Ovary (tissue), 9 donors: Measurements from ENCODE around the gene CLMN. TPM values are rescaled to one million over a fixed set of nuclear protein-coding genes. Genes with fewer than 3 reads are reported as not detected.

Source experiments
- DNase-seq, 5 donors: peaks; one replicate each; pipeline ENCODE4 v3.0.0-alpha.2; 2019 to 2020
- H3K27ac ChIP-seq, 2 donors: fragments of 200-600 bp; one replicate each; pipeline versions ENCODE4 v1.5.1 to v1.8.0; 2019 to 2022
- H3K27me3 ChIP-seq: fragments of 200-600 bp; one replicate; pipeline ENCODE4 v1.8.0; 2022
- H3K36me3 ChIP-seq: fragments of 200-600 bp; sonication (generic); one replicate; pipeline ENCODE4 v1.5.1; 2019
- H3K4me1 ChIP-seq: one replicate; pipeline ENCODE4 v1.8.1; 2013; ENCODE audit warnings: mild to moderate bottlenecking, moderate library complexity; ENCODE audit not compliant: insufficient read depth
- H3K4me3 ChIP-seq: fragments of 200-600 bp; sonication (generic); one replicate; pipeline ENCODE4 v1.5.1; 2017
- H3K9me3 ChIP-seq, 2 donors: fragments of 200-600 bp in 1 of 2; sonication (generic) in 1 of 2; one replicate each; pipeline versions ENCODE4 v1.5.1 to v1.8.1; 2013 to 2019; ENCODE audit warnings: mild to moderate bottlenecking in 1 of 2, moderate library complexity in 1 of 2
- EP300 ChIP-seq: sonication (generic); formaldehyde crosslinking; IDR thresholded peaks from one replicate; pipeline ENCODE4 v1.6.1; 2017; ENCODE audit warnings: antibody characterized with exemption
- POLR2A ChIP-seq: fragments of 450-650 bp; IDR thresholded peaks from one replicate; pipeline ENCODE4 v1.6.1; 2017; ENCODE audit warnings: antibody characterized with exemption, mild to moderate bottlenecking, moderate library complexity
- WGBS, 3 donors: extraction: QIAGEN DNeasy Blood & Tissue Kit in 1 of 3; methylation state at CpG; one replicate each; pipeline versions ENCODE4 v1.1.5 to v1.1.7; 2013 to 2017; 5-methylcytosine and 5-hydroxymethylcytosine counted together
- intact Hi-C, 4 donors: fragments of 100-400 bp; cut with DNase I; formaldehyde crosslinking; loops; one replicate each; pipeline versions ENCODE4 v1.11.0 to v1.15.1; 2022 to 2023
- polyA plus RNA-seq, 2 donors: library from polyadenylated mRNA; stranded (reverse); fragments of 200-250 nt in 1 of 2; fragments of 350-450 nt in 1 of 2; fragmentation: Illumina TruSeq in 1 of 2; extraction: RNeasy Lipid Tissue Mini Kit (QIAGEN cat#74804) in 1 of 2; gene quantifications; one replicate each; pipeline ENCODE4 v1.2.3, GENCODE V29; 2013 to 2014
- total RNA-seq, 7 donors: library from RNA; depleted of rRNA in 2 of 7; stranded (reverse); fragments of >200 nt in 2 of 7; fragmentation: NEBNext Ultra II Directional in 3 of 7; extraction: Animal tissue kit (Norgen Biotek cat#: 25700) in 3 of 7; gene quantifications; one replicate each; pipeline versions ENCODE4 v1.1.0 to v1.2.4, GENCODE V29; 2016 to 2023
- TF ChIP-seq, protein P1 (sequence below), 3 donors: fragments of 450-650 bp in 2 of 3; fragments of 200-600 bp in 1 of 3; IDR thresholded peaks; one replicate each; pipeline versions ENCODE4 v1.5.1 to v1.8.0; 2016 to 2022; ENCODE audit warnings: antibody characterized with exemption in 3 of 3, mild to moderate bottlenecking in 1 of 3
- donor health status: DM: no; HTN: no; CAD: no; lungs with moderate emphysema.
- donor health status: DM: no; HTN: no; CAD: no.
- donor health status: Bipolar disorder and iron deficiency.
- donor health status: DM: yes; HTN: yes; CAD: no.
- donor health status: DM: no; HTN: no; CAD: no.
- donor health status: DM: yes; HTN: yes; CAD: no.

The CLMN gene
- total and polyA plus RNA-seq, 9 donors, result 2.2 to 11.7 (median 6.5) TPM

DNA sequence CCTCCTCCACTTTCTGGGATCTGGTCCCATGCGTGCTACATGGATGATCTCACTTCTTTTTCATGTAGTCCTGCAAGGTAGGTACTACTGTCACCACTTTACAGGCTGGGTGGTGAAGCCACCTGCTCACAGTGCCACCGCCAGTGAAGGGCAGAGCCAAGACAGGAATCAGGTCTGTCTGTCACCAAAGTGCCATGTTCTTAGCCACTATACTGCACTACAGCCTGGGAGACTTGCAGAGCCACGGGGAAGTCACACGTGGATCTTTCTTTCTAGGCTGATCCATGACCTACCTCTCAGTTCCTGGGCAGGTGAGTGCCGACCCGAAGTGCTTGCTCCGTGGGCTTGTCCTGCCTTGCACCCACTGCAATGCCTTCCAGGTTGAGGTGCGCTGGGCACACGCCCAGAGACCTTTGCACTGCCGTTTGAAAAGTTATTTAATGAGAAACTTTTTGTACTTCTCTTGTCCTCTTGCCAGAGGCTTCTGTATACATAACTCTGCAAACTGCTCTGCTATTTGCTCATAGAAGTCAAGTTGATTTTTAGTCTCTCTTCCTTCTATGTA lies 19.7 kb upstream of the CLMN start:
- DNase-seq, result no peak
- Histone ChIP-seq H3K27ac (no peak overlapping the region), H3K4me3 (no peak overlapping the region), H3K4me1 (no peaks in the 10 kb centered on the region), H3K27me3 (no peaks in the 10 kb centered on the region), H3K36me3 (no peaks in the 10 kb centered on the region), H3K9me3 (no peaks in the 10 kb centered on the region)
- TF ChIP-seq, protein P1, sequence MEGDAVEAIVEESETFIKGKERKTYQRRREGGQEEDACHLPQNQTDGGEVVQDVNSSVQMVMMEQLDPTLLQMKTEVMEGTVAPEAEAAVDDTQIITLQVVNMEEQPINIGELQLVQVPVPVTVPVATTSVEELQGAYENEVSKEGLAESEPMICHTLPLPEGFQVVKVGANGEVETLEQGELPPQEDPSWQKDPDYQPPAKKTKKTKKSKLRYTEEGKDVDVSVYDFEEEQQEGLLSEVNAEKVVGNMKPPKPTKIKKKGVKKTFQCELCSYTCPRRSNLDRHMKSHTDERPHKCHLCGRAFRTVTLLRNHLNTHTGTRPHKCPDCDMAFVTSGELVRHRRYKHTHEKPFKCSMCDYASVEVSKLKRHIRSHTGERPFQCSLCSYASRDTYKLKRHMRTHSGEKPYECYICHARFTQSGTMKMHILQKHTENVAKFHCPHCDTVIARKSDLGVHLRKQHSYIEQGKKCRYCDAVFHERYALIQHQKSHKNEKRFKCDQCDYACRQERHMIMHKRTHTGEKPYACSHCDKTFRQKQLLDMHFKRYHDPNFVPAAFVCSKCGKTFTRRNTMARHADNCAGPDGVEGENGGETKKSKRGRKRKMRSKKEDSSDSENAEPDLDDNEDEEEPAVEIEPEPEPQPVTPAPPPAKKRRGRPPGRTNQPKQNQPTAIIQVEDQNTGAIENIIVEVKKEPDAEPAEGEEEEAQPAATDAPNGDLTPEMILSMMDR (IDR thresholded peaks at IDR 0.05), result no peak
- TF ChIP-seq POLR2A, result no peak
- TF ChIP-seq EP300, result no peak
- 62 to 63% (median 63%) methylated on average over 10 of the region's 10 CpGs for WGBS, 3 donors
- intact Hi-C loops, result no loop called here

DNA sequence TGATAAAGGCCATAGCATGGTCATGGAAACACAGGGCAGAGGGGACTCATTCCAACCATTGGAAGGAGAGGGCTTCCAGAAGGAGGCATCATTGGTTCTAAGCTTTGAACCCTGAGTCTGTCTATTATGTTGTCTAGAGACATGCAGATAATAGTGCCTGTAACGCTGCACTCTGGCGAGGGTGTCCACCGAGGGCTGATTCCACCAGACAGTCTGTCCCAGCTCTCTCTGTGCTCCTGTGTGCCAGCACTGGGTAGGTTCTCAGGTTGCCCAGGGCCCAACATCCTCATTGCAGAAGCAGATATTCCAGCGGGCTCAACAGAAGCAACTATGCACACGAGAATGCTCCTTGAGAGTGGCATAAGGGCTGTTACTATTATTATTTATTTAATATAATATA lies 18.7 kb upstream of the CLMN start:
- no peak overlapping the region for H3K27ac ChIP-seq
- intact Hi-C loops, result no loop called here
- TF ChIP-seq EP300 (no peak), POLR2A (no peak)
- TF ChIP-seq, protein P1 (IDR thresholded peaks at IDR 0.05), result no peak
- no peaks in the 10 kb centered on the region for H3K9me3 ChIP-seq
- DNase-seq, result no peak
- no peaks in the 10 kb centered on the region for H3K4me1 ChIP-seq
- no peaks in the 10 kb centered on the region for H3K36me3 ChIP-seq
- WGBS, 3 donors, result 73 to 79% (median 75%) methylated on average over 5 of the region's 5 CpGs
- H3K27me3 ChIP-seq, result no peaks in the 10 kb centered on the region
- no peak overlapping the region for H3K4me3 ChIP-seq

DNA sequence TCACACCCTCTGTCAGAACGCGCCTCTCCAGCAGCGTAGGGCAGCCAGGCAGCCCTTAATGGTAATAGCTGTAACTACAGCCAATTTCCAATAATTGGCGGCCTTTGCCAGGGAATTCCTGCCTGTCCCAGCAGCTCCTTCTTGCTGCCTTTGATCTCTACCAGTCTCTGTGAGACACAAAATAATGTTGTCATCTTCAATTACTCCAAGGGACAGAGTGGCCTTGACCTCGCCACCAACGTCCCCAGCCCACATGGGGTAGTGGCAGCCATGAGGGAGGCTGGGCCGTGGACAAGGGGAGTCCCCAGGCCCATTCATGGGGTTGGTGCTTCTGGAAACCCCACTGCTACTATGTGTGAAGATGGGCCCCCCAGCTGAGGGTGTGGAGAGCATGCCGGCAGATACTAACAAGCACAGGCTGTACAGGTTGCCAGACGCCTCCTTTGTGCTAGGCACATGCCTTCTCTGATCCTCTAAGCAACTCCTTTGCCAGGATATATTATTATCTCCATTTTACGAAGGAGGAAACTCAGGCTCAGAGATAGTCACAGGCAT lies 17.4 kb upstream of the CLMN start:
- H3K36me3 ChIP-seq, result no peaks in the 10 kb centered on the region
- H3K27me3 ChIP-seq, result no peaks in the 10 kb centered on the region
- H3K9me3 ChIP-seq, result no peaks in the 10 kb centered on the region
- WGBS, 3 donors, result 52 to 76% (median 72%) methylated on average over 10 of the region's 10 CpGs
- H3K4me3 ChIP-seq, result no peak overlapping the region
- DNase-seq, result no peak
- intact Hi-C loops, result no loop called here
- no peak for TF ChIP-seq POLR2A
- TF ChIP-seq EP300, result no peak
- TF ChIP-seq, protein P1 (IDR thresholded peaks at IDR 0.05), result no peak
- no peak overlapping the region for H3K27ac ChIP-seq
- H3K4me1 ChIP-seq, result no peaks in the 10 kb centered on the region

DNA sequence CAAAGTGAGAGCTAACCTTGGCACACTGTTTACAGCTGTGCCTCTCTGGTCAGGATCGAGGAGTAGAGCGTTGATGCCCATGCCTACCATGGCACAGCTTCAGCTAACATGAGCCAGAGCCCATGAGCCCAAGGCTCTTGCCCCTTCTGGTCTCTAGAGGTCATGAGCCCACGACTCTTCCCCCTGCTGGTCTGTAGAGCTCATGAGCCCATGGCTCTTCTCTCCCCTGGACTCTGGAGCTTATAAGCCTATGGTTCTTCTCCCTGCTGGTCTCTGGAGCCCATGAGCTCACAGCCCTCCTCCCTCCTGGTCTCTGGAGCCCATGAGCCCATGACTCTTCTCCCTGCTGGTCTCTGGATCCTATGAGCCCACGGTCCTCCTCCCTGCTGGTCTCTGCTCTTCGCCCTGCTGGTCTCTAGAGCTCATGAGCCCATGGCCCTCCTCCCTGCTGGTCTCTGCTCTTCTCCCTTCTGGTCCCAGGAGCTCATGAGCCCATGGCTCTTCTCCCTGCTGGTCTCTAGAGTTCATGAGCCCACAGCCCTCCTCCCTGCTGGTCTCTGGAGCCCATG lies 16.6 kb upstream of the CLMN start:
- Histone ChIP-seq H3K27ac (no peak overlapping the region), H3K27me3 (no peaks in the 10 kb centered on the region), H3K9me3 (no peaks in the 10 kb centered on the region), H3K36me3 (no peaks in the 10 kb centered on the region), H3K4me3 (no peak overlapping the region), H3K4me1 (no peaks in the 10 kb centered on the region)
- TF ChIP-seq EP300, result no peak
- TF ChIP-seq, protein P1 (IDR thresholded peaks at IDR 0.05), result no peak
- no peak for TF ChIP-seq POLR2A
- 83 to 93% (median 91%) methylated on average over 5 of the region's 5 CpGs for WGBS, 3 donors
- intact Hi-C loops, result no loop called here
- DNase-seq, result no peak
